ENCODE data around the gene BTBD9.

DNA sequence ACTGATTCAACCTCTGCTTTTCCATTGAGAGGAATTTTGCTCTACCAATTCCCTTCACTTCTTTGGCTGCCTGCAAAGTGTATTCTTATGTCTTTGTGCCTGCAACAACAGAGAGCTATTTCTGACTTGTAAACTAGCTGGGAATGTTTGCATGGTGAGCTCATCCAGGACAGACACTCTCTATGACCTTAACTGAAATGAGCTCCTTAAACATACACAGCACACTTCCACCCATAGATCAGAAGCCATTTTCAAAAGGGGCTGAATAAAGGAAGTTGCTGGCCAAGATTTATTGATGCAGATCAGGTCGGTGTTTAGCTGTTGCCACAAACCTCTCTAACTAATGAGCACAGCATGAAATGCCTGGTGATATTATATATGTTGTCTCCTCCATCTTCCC lies 377.7 kb downstream of the BTBD9 start:
- TF ChIP-seq, protein P1, sequence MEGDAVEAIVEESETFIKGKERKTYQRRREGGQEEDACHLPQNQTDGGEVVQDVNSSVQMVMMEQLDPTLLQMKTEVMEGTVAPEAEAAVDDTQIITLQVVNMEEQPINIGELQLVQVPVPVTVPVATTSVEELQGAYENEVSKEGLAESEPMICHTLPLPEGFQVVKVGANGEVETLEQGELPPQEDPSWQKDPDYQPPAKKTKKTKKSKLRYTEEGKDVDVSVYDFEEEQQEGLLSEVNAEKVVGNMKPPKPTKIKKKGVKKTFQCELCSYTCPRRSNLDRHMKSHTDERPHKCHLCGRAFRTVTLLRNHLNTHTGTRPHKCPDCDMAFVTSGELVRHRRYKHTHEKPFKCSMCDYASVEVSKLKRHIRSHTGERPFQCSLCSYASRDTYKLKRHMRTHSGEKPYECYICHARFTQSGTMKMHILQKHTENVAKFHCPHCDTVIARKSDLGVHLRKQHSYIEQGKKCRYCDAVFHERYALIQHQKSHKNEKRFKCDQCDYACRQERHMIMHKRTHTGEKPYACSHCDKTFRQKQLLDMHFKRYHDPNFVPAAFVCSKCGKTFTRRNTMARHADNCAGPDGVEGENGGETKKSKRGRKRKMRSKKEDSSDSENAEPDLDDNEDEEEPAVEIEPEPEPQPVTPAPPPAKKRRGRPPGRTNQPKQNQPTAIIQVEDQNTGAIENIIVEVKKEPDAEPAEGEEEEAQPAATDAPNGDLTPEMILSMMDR (IDR thresholded peaks at IDR 0.05), result no peak
- no peak for TF ChIP-seq POLR2AphosphoS5 (IDR thresholded peaks at IDR 0.05)
